Measurements from ENCODE around the gene DRAM1. TPM values are rescaled to one million over a fixed set of nuclear protein-coding genes. Genes with fewer than 3 reads are reported as not detected.
"Not testable (repeated sequence)": the region's sequence is repeated elsewhere in the genome, so short reads cannot be mapped to it uniquely, and the experiment has no call there.

DRAM1 gene
- total and polyA plus RNA-seq, 3 donors from 2014 or later: 4.4 to 13.1 (median 4.5) TPM

DNA sequence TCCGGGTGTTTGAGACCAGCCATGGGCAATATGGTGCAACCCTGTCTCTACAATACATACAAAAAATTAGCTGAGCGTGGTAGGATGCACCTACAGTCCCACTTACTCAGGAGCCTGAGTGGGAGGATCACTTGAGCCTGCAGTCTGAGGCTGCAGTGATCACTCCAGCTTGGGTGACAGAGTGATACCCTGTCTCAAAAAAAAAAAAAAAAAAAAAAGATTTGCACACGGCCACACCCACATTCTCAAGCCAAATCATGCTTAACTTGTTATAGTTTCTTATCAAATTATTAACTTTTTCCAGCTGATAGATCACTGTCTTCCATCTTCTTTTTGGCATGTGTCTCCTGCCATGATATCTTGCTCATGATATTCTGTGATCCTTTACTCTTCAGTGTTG is 6.8 kb downstream of the DRAM1 start:
- no peak overlapping the region for H3K27ac ChIP-seq
- whole genome bisulfite sequencing, 2 donors: 92 to 93% methylated on average over 3 of the region's 3 CpGs

DNA sequence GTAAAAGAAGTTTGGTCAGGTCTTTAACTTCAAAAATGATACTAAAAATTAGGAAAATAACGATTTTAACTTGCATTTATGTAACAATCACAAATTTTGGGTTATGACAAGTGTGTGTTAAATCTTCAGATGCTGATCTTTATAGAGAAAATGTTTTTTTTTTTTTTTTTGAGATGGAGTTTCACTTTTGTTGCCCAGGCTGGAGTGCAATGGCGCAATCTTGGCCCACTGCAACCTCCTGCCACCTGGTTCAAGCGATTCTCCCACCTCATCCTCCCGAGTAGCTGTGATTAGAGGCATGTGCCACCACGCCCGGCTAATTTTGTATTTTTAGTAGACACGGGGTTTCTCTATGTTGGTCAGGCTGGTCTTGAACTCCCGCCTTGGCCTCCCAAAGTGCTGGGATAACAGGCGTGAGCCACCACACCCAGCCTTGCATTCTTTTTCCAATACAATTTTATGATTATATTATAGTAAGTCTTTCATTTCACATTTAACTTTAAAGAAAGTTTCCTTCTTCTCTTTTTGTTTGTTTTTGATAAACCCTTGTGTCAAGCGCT is 7.5 kb downstream of the DRAM1 start:
- DNase-seq; H3K27me3 ChIP-seq; intact Hi-C loops (cut with DNase I; ENCODE audit: low total_unique reads); H3K36me3 ChIP-seq (ENCODE audit: low read depth, missing control alignments); H3K4me3 ChIP-seq; H3K27ac ChIP-seq; H3K4me1 ChIP-seq; H3K9me3 ChIP-seq: not testable (repeated sequence)
- WGBS, 2 donors: 91 to 94% methylated on average over 10 of the region's 10 CpGs

More for the DNA sequence above, 6.8 kb downstream of the DRAM1 start:
- no peaks in the 10 kb centered on the region for H3K36me3 ChIP-seq (ENCODE audit: low read depth, missing control alignments)
- intact Hi-C loops (cut with DNase I; ENCODE audit: low total_unique reads): no loop called here
- no peak for DNase-seq
- no peak for TF ChIP-seq POLR2A (IDR thresholded peaks at IDR 0.05)
- TF ChIP-seq, protein P1, sequence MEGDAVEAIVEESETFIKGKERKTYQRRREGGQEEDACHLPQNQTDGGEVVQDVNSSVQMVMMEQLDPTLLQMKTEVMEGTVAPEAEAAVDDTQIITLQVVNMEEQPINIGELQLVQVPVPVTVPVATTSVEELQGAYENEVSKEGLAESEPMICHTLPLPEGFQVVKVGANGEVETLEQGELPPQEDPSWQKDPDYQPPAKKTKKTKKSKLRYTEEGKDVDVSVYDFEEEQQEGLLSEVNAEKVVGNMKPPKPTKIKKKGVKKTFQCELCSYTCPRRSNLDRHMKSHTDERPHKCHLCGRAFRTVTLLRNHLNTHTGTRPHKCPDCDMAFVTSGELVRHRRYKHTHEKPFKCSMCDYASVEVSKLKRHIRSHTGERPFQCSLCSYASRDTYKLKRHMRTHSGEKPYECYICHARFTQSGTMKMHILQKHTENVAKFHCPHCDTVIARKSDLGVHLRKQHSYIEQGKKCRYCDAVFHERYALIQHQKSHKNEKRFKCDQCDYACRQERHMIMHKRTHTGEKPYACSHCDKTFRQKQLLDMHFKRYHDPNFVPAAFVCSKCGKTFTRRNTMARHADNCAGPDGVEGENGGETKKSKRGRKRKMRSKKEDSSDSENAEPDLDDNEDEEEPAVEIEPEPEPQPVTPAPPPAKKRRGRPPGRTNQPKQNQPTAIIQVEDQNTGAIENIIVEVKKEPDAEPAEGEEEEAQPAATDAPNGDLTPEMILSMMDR (IDR thresholded peaks at IDR 0.05): no peak
- H3K4me3 ChIP-seq: no peak overlapping the region
- H3K9me3 ChIP-seq: no peaks in the 10 kb centered on the region
- no peaks in the 10 kb centered on the region for H3K27me3 ChIP-seq
- no peaks in the 10 kb centered on the region for H3K4me1 ChIP-seq

DNA sequence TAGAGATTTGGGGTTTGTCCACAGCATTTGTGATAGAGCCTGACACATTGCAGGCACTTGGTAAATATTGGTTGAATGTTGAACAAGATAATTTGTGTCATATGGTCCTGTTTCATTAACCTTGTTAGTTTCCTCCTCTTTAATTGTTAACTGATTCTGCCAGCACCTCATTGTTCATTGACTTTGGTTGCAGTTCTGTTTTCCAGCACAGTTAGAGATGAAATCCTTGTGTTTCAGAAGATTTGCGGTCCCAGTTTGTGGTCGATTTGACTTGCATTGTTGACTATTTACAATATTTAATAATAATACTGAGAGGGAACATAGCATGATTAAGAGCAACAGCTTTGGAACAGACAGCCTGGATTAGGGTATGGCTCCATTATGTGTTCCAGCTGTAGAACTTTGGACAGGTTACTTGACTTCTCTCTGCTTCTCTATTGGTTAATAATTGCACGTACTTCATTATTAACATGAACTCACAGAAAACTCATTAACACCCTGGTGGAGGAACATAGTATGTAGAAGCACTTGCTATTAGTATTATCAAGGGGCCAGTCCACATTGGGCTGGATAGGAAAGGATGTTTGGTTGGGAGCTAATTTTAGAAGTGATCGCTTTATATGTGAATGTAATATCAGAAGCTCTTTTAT is 8.7 kb downstream of the DRAM1 start:
- 80 to 92% methylated on average over 4 of the region's 4 CpGs for WGBS, 2 donors
- Histone ChIP-seq H3K4me3 (no peak overlapping the region), H3K9me3 (no peaks in the 10 kb centered on the region), H3K27me3 (no peaks in the 10 kb centered on the region), H3K27ac (no peak overlapping the region), H3K4me1 (no peaks in the 10 kb centered on the region), H3K36me3 (ENCODE audit: low read depth, missing control alignments) (no peaks in the 10 kb centered on the region)
- no peak for DNase-seq
- TF ChIP-seq, protein P1 (IDR thresholded peaks at IDR 0.05): no peak
- no peak for TF ChIP-seq POLR2A (IDR thresholded peaks at IDR 0.05)
- intact Hi-C loops (cut with DNase I; ENCODE audit: low total_unique reads): no loop called here

DNA sequence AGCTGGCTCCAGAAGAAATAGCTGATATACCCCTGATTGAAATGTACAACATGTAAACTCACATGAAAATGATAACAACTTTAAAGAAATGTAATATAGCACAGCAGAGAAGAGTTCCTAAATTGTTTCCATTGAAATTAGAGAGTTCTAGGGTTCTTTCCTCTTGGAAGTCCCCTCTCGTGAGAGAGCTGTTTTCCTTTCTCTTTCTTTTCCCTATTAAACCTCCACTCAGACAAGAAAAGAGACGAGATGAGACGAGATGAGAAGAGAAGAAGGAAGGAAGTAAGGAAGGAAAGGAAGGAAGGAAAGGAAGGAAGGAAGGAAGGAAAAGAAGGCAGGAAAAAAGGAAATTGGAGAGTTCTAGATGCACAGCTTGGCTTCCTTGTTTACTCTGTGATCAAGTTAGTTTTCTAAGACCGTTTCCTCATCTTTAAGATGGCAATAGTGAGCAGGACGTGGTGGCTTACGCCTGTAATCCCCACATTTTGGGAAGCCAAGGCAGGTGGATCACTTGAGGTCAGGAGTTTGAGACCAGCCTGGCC is 11.9 kb downstream of the DRAM1 start:
- Histone ChIP-seq H3K9me3 (no peaks in the 10 kb centered on the region), H3K4me3 (no peak overlapping the region), H3K4me1 (no peaks in the 10 kb centered on the region), H3K36me3 (ENCODE audit: low read depth, missing control alignments) (no peaks in the 10 kb centered on the region), H3K27me3 (no peaks in the 10 kb centered on the region), H3K27ac (no peak overlapping the region)
- TF ChIP-seq POLR2A (IDR thresholded peaks at IDR 0.05): no peak
- TF ChIP-seq, protein P1 (IDR thresholded peaks at IDR 0.05): no peak
- intact Hi-C loops (cut with DNase I; ENCODE audit: low total_unique reads): no loop called here
- no peak for DNase-seq
- WGBS, 2 donors: 68 to 76% methylated on average over 6 of the region's 6 CpGs

DNA sequence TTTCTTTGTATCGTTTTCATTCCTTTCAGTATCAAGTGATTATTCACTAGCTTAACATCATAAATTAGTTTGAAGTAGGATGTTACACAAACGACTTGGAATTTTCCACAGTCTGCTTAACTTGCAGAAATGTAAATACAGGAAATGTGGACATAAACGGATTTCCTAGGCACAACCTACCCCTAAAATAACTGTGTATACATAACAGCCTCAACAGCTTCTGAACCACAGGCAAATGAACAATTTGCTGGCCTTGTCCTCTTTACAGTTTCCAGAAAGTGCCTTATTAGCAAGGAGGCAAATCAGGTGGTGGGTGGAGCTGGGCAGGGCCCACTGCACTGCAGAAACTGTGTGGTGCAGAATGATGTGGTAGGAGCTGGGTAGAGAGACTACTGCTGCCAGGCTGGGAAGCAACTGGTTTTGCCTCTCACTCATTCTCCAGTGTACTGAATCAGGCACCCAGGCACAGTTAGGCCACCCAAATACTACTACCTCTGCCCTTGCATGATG is 14.1 kb downstream of the DRAM1 start:
- Histone ChIP-seq H3K27me3 (no peaks in the 10 kb centered on the region), H3K4me1 (no peaks in the 10 kb centered on the region), H3K4me3 (no peak overlapping the region), H3K27ac (no peak overlapping the region), H3K9me3 (no peaks in the 10 kb centered on the region), H3K36me3 (ENCODE audit: low read depth, missing control alignments) (no peaks in the 10 kb centered on the region)
- TF ChIP-seq, protein P1 (IDR thresholded peaks at IDR 0.05): no peak
- no peak for TF ChIP-seq POLR2A (IDR thresholded peaks at IDR 0.05)
- WGBS, 2 donors: 36 to 40% methylated on average over 3 of the region's 3 CpGs
- intact Hi-C loops (cut with DNase I; ENCODE audit: low total_unique reads): no loop called here
- peak; percentile 21 for DNase-seq
